H1 (cell line): Measurements from ENCODE around the gene TAB3. TPM values are rescaled to one million over a fixed set of nuclear protein-coding genes. Genes with fewer than 3 reads are reported as not detected.

ENCODE experiments used
- CTCF ChIP-seq, 3 experiments: IDR thresholded peaks; 1 replicate in 2 of 3; 2 replicates in 1 of 3; pipeline versions ENCODE4 v1.5.1 to v1.6.1; 2011; ENCODE audit warnings: low read length in 3 of 3, mild to moderate bottlenecking in 3 of 3, inconsistent platforms in 2 of 3, low read depth in 1 of 3, moderate library complexity in 1 of 3; ENCODE audit not compliant: insufficient read depth in 1 of 3; ENCODE audit errors: control extremely low read depth in 1 of 3
- GTF2F1 ChIP-seq: IDR thresholded peaks from 2 replicates; pipeline ENCODE4 v1.6.1; 2012; ENCODE audit warnings: low read depth, low read length, improper control_type of control experiment, borderline replicate concordance
- KDM4A ChIP-seq: IDR thresholded peaks from one replicate; pipeline ENCODE4 v1.7.1; 2012; ENCODE audit warnings: low read depth, mild to moderate bottlenecking, moderate library complexity, low read length, inconsistent platforms; ENCODE audit not compliant: severe bottlenecking
- SP4 ChIP-seq: IDR thresholded peaks from 2 replicates; pipeline ENCODE4 v1.6.1; 2012; ENCODE audit warnings: low read length, inconsistent platforms
- polyA plus RNA-seq, 7 experiments: library from polyadenylated mRNA; depleted of rRNA in 3 of 7; stranded (reverse) in 5 of 7; unstranded in 2 of 7; fragments of >200 nt in 5 of 7; fragments of 200-250 nt in 2 of 7; gene quantifications; 1 replicate in 5 of 7; 2 replicates in 1 of 7; 4 replicates in 1 of 7; pipeline versions ENCODE4 v1.2.1 to v1.2.3, GENCODE V29; 2011 to 2013; ENCODE audit warnings: missing spikeins in 2 of 7, mixed read lengths in 2 of 7
- total RNA-seq: library from RNA; stranded (reverse); fragmentation: NEBNext Ultra II Directional; extraction: Animal tissue kit (Norgen Biotek cat#: 25700); gene quantifications from 2 replicates; pipeline ENCODE4 v1.2.1, GENCODE V29; 2021

The TAB3 gene
- total and polyA plus RNA-seq, 2 of the 8 experiments (the other 6 are each of a cell fraction or from before 2014, with no cell fraction given) = 12.7 to 12.9 TPM

- TF ChIP-seq CTCF (IDR thresholded peaks at IDR 0.05; ENCODE audit: control extremely low read depth in 1 of 3, insufficient read depth in 1 of 3, low read depth in 1 of 3, low read length in 3 of 3) = no peak
- TF ChIP-seq SP4 = no peak
- no peak for TF ChIP-seq GTF2F1
- no peak for TF ChIP-seq KDM4A
- TF ChIP-seq, all 59 proteins: peak for 0
Observed at GRCh38 chrX:30870572-30870971, 18.5 kb downstream of the TAB3 start (continued).
